Cardiac septum (tissue), 1 donor: Measurements from ENCODE around the gene NAV1. TPM values are rescaled to one million over a fixed set of nuclear protein-coding genes. Genes with fewer than 3 reads are reported as not detected.
"Not testable (repeated sequence)": the region's sequence is repeated elsewhere in the genome, so short reads cannot be mapped to it uniquely, and the experiment has no call there.

Experiments
- DNase-seq: peaks from one replicate; pipeline ENCODE4 v3.0.0-alpha.2; 2020; ENCODE audit warnings: low spot score
- intact Hi-C: fragments of 100-400 bp; cut with DNase I; formaldehyde crosslinking; loops from one replicate; pipeline ENCODE4 v1.14.0; 2022
- total RNA-seq: library from RNA; stranded (reverse); fragmentation: NEBNext Ultra II Directional; extraction: Animal tissue kit (Norgen Biotek cat#: 25700); gene quantifications from one replicate; pipeline ENCODE4 v1.2.1, GENCODE V29; 2021
- donor health status: DM: no; HTN: no; CAD: no.

Gene NAV1
- total RNA-seq, 1 donor from 2014 or later: 86.6 TPM

DNA sequence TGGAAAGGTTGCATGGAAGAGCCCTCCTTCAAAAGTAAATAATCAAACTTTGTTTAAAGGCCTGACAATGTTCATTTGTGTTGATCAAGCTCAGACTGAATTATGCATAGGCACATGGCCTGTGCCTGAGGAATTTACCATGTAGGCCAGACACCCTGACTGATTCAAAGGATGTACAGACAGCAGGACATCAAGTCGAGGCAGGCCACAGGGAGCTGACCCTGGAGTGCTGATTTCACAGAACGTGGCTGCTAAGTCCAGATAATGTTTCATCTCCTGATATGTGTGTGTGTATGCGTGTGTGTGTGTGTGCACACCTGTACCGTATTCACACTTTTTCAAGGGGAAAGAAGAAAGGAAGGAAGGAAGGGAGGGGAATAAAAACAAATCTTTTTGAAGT is 34.1 kb downstream of the NAV1 start:
- intact Hi-C loops: loop anchor here (5.0 kb wide), 1 partner anchor 34 kb away; no protein-coding TSS in a partner anchor
- DNase-seq: no peak

DNA sequence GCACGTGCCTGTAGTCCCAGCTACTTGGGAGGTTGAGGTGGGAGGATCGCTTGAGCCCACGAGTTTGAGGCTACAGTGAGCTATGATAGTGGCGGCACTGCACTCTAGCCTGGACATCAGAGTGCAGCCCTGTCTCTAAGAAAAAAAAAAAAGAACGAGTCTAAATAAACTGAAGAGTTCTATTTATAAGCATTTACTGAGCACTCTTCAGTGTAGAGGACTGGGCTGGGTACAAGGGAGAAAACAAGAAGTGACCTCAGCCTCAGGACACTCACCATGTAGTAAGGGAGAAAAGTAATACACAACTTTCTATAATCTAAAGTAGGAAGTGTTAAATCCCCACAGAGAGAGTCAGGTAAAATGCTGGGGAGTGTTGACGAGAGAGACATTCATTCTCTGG is 35.0 kb downstream of the NAV1 start:
- DNase-seq: no peak
- intact Hi-C loops: loop anchor here (5.0 kb wide), 1 partner anchor 33 kb away; no protein-coding TSS in a partner anchor

DNA sequence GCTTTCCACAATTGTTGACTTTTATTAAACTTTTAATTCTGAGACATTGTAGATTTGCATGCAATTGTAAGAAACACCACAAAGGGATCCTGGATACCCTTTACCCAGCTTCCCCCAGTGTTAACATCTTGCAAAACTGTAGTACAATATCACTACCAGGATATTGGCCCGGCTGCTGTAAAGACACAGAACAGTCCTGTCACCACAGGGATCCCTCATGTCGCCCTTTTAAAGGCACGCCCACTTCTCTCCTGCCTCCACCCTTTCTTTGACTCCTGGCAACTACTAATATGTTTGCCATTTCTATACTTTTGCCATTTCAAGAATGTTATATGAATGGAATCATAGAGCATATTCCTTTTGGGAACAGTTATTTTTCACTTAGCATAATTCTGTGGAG is 37.0 kb downstream of the NAV1 start:
- DNase-seq: no peak
- intact Hi-C loops: no loop called here

DNA sequence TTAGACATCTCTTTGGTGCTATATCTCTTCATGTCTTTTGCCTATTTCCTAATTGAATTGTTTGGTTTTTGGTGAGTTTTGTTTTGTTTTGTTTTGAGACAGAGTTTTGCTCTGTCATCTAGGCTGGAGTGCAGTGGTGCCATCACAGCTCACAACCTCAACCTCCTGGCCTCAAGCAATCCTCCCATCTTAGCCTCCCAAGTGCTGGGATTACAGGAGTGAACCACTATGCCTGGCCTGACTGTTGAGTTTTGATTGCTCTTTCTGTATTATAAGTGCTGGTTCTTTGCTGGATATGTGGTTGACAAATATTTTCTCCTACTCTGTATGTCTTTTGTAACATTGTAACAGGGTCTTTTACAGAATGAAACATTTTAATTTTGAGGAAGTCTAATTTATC is 38.0 kb downstream of the NAV1 start:
- no peak for DNase-seq
- intact Hi-C loops: no loop called here

DNA sequence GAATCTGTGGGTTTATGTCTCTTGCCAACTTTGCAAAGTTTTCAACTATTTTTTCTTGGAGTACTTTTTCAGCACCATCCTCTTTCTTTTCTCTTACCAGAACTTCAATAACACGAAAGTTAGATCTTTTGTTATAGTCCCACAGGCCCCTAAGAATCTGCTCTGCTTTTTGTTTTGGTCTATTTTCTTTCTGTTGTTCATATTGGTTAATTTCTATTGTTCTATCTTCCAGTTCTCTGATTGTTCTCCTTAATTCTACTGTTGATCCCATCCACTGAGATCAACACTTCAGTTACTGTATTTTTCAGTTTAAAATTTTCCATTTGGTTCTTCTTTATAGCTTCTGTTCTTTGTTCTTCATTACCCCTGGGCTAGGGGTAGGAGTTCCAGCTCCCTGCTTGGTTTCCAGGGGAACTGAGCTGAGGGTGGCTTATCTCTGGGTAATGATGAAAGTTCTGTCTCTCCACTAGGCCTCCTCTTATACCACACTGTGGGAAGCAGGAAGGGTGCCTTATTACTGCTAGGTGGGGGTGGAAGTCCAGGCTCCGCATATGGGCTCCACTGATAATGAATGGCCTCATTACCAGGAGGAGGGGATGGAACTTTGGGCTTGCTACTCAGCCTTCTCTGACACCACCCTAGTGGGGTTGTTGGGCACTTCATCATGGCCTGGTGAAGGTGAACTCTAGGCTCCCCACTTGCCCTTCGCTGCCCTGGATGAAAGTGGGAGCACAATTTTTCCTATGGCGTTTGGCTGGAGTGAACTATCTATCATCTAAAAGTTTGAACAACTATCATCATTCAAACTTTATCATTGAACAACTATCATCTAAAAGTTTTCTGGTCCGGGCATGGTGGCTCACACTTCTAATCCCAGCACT is 39.3 kb downstream of the NAV1 start:
- DNase-seq: no peak
- intact Hi-C loops: no loop called here

DNA sequence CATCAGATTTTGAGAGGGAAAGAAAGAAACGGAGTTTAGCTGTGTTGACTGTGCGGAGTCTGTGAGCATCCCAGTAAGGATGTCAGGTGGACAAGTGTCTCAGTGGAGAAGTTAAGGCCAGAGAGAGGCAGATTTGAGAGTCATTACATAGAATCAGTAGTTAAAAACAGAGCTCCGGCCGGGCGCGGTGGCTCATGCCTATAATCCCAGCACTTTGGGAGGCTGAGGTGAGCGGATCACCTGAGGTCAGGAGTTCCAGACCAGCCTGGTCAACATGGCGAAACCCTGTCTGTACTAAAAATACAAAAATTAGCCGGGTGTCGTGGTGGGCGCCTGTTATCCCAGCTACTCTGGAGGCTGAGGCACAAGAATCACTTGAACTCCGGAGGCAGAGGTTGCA is 42.4 kb downstream of the NAV1 start:
- DNase-seq, intact Hi-C loops: not testable (repeated sequence)

DNA sequence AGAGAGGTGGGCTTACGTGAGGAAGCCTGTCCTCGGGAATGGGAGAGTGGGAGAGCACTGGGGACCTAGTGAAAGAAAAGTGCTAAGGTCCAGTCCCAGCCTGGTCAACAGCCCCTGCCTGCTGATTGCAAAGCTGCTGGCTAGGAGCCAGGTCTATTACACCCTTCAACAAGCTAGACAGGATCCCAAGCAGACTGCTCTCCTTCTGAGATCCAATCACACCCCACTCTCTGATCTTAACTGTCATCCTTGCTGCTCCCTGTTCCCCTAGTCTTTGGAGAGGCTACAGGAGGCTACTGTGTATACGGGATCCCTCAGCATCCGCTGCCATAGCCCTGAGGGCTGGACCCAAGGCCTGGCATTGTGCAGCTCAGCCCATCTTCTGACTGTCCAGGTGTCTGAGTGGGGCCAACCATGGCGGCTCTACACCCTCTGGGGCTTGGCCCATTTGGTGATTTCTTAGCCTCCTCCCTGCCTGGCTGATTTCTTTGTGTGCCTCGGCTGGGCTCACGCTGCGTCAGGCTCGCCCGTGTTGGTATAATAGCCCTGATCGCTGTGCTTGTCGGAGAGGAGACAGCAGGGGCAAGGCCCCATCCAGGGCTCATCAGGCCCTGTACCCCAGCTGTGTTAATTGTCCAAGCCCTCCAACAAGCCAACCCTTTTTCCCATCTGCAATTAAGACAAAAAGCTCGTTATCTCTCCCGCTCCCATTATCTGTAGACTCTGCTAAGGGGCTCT is 43.9 kb downstream of the NAV1 start:
- peak; percentile 63 for DNase-seq
- intact Hi-C loops: no loop called here

DNA sequence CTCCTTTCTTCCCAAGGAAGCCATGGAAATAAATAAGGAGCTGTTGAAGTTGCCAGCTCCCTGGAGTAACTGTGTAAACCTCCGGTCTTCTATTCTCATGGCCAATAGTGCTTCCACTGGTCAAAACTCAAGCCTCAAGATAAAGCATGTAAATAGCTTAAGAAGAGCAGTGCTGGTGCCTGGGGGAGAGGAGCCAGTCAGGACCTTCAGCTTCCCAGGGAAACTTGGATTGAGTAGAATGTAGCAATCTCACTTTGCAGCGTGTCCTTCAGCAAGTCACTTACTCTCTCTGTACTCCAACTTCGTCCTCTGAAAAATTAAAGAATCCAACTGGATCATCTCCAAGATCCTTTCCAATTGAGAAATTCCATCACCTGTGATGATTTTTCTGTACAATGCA is 44.7 kb downstream of the NAV1 start:
- intact Hi-C loops: no loop called here
- no peak for DNase-seq

DNA sequence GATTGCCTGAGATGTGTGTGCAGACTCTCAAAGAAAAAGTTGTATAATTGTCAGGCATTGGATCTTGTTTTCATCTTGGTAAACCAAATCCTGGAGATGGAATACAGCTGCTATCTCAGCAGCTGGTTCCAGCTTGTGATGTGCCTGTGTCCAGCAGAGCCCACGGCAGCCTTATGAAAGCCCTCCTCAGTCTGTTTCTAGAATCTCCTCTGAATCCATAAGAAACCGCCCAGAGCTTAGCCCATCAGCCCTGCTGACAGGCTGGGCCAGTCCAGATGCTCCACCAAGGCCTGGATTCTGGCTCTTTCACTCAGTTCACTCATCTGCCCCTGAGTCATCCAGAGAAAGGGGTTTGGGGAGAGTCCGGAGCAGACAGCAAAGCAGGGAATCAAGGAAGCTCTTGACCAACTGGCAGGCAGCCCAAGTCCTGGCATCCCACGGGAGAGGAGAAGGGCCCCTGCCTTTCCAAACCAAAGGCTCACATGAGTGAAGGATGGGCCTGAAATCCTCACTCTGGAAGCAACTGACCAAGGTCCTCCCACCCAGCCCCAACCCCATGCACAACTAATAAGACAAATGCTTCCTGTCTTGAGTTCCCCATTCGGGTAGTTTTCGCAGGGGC is 45.7 kb downstream of the NAV1 start:
- peak; percentile 72 for DNase-seq
- intact Hi-C loops: no loop called here

DNA sequence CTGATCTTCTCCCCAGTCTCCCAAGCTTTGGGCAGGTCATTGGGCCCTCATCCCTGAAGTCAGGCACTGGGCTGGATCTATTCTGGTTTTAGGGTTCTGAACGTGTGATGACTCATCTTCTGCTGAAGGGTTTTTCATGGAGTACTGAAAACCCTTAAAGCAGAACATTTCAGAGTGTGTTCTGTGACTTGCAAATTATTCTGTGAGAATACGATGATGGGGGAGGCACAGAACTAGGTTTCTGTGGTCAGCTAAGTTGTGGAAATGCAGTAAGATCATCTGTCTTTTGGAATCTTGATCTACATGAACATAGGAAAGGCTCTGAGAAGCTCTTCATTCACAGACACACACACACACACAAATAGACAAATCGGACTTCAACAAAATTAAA is 46.2 kb downstream of the NAV1 start:
- DNase-seq: no peak
- intact Hi-C loops: no loop called here

DNA sequence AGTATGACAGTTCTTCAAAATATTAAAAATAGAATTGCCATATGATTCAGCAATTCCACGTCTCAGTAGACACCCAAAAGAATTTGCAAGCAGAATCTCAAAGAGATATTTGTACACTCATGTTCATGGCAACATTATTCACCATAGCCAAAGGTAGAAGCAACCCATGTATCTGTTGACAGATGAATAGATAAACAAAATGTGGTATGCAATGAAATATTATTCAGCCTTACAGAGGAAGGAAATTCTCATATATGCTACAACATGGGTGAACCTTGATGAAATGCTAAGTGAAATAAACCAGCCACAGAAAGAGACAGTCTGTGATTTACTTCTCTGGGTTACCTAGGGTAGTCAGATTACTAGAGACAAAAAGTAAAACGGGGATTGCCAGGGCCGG is 47.0 kb downstream of the NAV1 start:
- intact Hi-C loops: no loop called here
- no peak for DNase-seq

DNA sequence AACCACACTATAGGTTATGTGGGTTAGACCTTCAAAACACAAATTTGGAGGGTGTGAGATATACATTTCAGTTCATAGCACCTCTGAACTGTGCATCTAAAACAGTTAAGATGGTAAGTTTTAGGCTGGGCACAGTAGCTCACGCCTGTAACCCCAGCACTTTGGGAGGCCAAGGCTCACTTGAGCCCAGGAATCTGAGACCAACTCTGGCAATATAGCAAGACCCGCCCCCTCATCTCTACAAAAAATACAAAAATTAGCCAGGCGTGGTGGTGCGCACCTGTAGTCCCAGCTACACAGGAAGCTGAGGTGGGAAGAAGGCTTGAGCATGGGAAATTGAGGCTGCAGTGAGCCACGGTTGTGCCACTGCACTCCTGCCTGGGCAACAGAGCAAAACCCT is 47.9 kb downstream of the NAV1 start:
- intact Hi-C loops: no loop called here
- no peak for DNase-seq

DNA sequence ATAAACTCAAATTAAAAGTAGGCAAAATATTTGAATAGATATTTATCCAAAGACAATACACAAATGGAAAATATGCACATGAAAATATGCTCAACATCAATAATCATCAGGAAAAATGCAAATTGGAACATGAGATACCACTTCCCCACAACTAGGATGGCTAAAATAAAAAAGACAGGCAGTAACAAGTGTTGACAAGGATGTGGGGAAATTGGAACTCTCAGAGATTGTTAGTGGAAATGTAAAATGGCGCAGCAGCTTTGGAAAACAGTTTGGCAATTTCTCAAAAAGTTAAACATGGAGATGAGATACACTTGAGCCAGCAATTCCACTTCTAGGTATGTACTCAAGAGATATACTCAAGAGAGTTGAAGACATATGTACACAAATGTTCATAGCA is 48.8 kb downstream of the NAV1 start:
- no peak for DNase-seq
- intact Hi-C loops: no loop called here

Other genes starting within 250 kb of the NAV1 start
- gene TNNT2, start 161.4 kb upstream of the NAV1 start, total RNA-seq: 8,017 TPM
- gene LAD1, start 139.8 kb upstream of the NAV1 start, total RNA-seq: 12.4 TPM
- gene TNNI1, start 117.4 kb upstream of the NAV1 start, total RNA-seq: 35.5 TPM
- gene PHLDA3, start 69.9 kb upstream of the NAV1 start, total RNA-seq: 44.6 TPM
- 71.7 TPM for gene CSRP1, start 32.0 kb upstream of the NAV1 start, total RNA-seq